ENCODE results near the gene ABCF3. TPM values are rescaled to one million over a fixed set of nuclear protein-coding genes. Genes with fewer than 3 reads are reported as not detected.

Gene ABCF3
- total and polyA plus RNA-seq, 2 of the 13 experiments (the other 11 are each of a cell fraction or from before 2014, with no cell fraction given) = 38.8 to 46.5 TPM

GRCh38 chr3:184241447-184242296 lies 55.7 kb downstream of the ABCF3 start (continued):
- peak; percentile 89 for TF ChIP-seq ZNF609 (CRISPR knock-in tag; IDR thresholded peaks at IDR 0.05; ENCODE audit: borderline replicate concordance)
- TF ChIP-seq, protein P1, sequence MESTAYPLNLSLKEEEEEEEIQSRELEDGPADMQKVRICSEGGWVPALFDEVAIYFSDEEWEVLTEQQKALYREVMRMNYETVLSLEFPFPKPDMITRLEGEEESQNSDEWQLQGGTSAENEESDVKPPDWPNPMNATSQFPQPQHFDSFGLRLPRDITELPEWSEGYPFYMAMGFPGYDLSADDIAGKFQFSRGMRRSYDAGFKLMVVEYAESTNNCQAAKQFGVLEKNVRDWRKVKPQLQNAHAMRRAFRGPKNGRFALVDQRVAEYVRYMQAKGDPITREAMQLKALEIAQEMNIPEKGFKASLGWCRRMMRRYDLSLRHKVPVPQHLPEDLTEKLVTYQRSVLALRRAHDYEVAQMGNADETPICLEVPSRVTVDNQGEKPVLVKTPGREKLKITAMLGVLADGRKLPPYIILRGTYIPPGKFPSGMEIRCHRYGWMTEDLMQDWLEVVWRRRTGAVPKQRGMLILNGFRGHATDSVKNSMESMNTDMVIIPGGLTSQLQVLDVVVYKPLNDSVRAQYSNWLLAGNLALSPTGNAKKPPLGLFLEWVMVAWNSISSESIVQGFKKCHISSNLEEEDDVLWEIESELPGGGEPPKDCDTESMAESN (CRISPR knock-in tag; conservative IDR thresholded peaks at IDR 0.05) = peak; percentile 93
- peak; percentile 82; the same call in 1 of the 2 replicates for TF ChIP-seq ZNF724P (CRISPR knock-in tag; IDR thresholded peaks at IDR 0.05; ENCODE audit: borderline replicate concordance)
- peak; percentile 93 for TF ChIP-seq GTF3A (CRISPR knock-in tag; conservative IDR thresholded peaks at IDR 0.05)
- peak; percentile 83; the same call in 1 of the 2 replicates for TF ChIP-seq ZNF674 (CRISPR knock-in tag; IDR thresholded peaks at IDR 0.05; ENCODE audit: low read depth)
- TF ChIP-seq FOXP4 (CRISPR knock-in tag; IDR thresholded peaks at IDR 0.05) = peak; percentile 80
- 0 out of 2 replicates have a peak, but pooled peaks have one; percentile 21 for TF ChIP-seq KDM1A (CRISPR knock-in tag; IDR thresholded peaks at IDR 0.05)
- TF ChIP-seq MTF1 (CRISPR knock-in tag; IDR thresholded peaks at IDR 0.05) = no peak
- TF ChIP-seq ZSCAN12 (CRISPR knock-in tag; IDR thresholded peaks at IDR 0.05) = no peak
- TF ChIP-seq ATF1 (CRISPR knock-in tag; IDR thresholded peaks at IDR 0.05) = no peak
- TF ChIP-seq ZNF362 (CRISPR knock-in tag; IDR thresholded peaks at IDR 0.05; ENCODE audit: borderline replicate concordance) = peak; percentile 80
- no peak; the same call in 1 of the 2 replicates for TF ChIP-seq ZBTB10 (CRISPR knock-in tag; IDR thresholded peaks at IDR 0.05; ENCODE audit: borderline replicate concordance)
- TF ChIP-seq ZNF274 (CRISPR knock-in tag; IDR thresholded peaks at IDR 0.05) = peak; percentile 75; the same call in 1 of the 2 replicates
- peak; percentile 93 for TF ChIP-seq ZNF543 (CRISPR knock-in tag; IDR thresholded peaks at IDR 0.05)
- TF ChIP-seq ZNF253 (CRISPR knock-in tag; IDR thresholded peaks at IDR 0.05; ENCODE audit: borderline replicate concordance) = 0 out of 2 replicates have a peak, but pooled peaks have one; percentile 22

Measured in HepG2 (cell line).